Right lung (tissue), 10 donors: Measurements from ENCODE around the gene MON2. TPM values are rescaled to one million over a fixed set of nuclear protein-coding genes. Genes with fewer than 3 reads are reported as not detected.
A peak's percentile ranks its signal among the peaks of the same experiment; 100 is the strongest.
"Not testable (repeated sequence)": the region's sequence is repeated elsewhere in the genome, so short reads cannot be mapped to it uniquely, and the experiment has no call there.

Experiments
- DNase-seq, 2 donors: peaks; one replicate each; pipeline ENCODE4 v3.0.0-alpha.2; 2013
- long read RNA-seq, 8 donors: transcript quantifications; one replicate each; lab custom pipeline, GENCODE V29; 2026
- polyA plus RNA-seq, 5 donors: library from polyadenylated mRNA; unstranded; fragments of 120-200 nt; gene quantifications; one replicate each; pipeline versions ENCODE4 v1.2.1 to v1.2.3, GENCODE V29; 2013; ENCODE audit warnings: inconsistent platforms in 1 of 5, low replicate concordance in 1 of 5; ENCODE audit not compliant: insufficient read length in 5 of 5, insufficient read depth in 1 of 5

Gene MON2
- 10 to 100 TPM; 54.5 to 95.9 (median 81.0) TPM for polyA plus RNA-seq
- long read RNA-seq, donor 1, partial matches to known transcripts = 0 of 3 reads
- long read RNA-seq, donor 1, other reads (novel, unspliced or antisense) = 0 of 3 reads
- long read RNA-seq, donor 2 = 0 reads
- long read RNA-seq, donor 3, full-length matches to known transcripts = 6 of 11 reads
- long read RNA-seq, donor 3, partial matches to known transcripts = 5 of 11 reads
- long read RNA-seq, donor 3, other reads (novel, unspliced or antisense) = 0 of 11 reads
- long read RNA-seq, donor 4, partial matches to known transcripts = 11 of 12 reads
- long read RNA-seq, donor 4, other reads (novel, unspliced or antisense) = 0 of 12 reads
- long read RNA-seq, donor 5, partial matches to known transcripts = 21 of 24 reads
- long read RNA-seq, donor 5, other reads (novel, unspliced or antisense) = 0 of 24 reads
- long read RNA-seq, donor 6, full-length matches to known transcripts = 3 of 24 reads
- long read RNA-seq, donor 6, partial matches to known transcripts = 21 of 24 reads
- long read RNA-seq, donor 6, other reads (novel, unspliced or antisense) = 0 of 24 reads
- long read RNA-seq, donor 7, partial matches to known transcripts = 25 of 26 reads
- long read RNA-seq, donor 7, other reads (novel, unspliced or antisense) = 0 of 26 reads
- long read RNA-seq, donor 8, partial matches to known transcripts = 0 of 1 reads
- long read RNA-seq, donor 8, other reads (novel, unspliced or antisense) = 0 of 1 reads

- DNase-seq = peak; percentile 88 to 90
These were observed at the start of gene MON2 for GRCh38 chr12:62466594-62467491. Gene MON2 (plus strand): TSS chr12:62466826. CDS start chr12:62467208, 382 bp downstream.

- no peak for DNase-seq
These were observed 40.5 kb upstream of the MON2 start for GRCh38 chr12:62426089-62426488.

GRCh38 chr12:62429457-62429856 is 37.2 kb upstream of the MON2 start:
- no peak for DNase-seq

GRCh38 chr12:62434494-62435302 is 31.9 kb upstream of the MON2 start:
- no peak for DNase-seq

GRCh38 chr12:62435303-62436163 is 31.1 kb upstream of the MON2 start:
- peak; percentile 21 to 27 for DNase-seq

GRCh38 chr12:62436164-62436503 is 30.5 kb upstream of the MON2 start:
- no peak for DNase-seq

GRCh38 chr12:62438098-62438692 is 28.4 kb upstream of the MON2 start:
- DNase-seq = peak; percentile 17 to 34

- DNase-seq = no peak
These were observed 19.7 kb upstream of the MON2 start for GRCh38 chr12:62446754-62447452.

GRCh38 chr12:62448436-62448835 is 18.2 kb upstream of the MON2 start:
- no peak for DNase-seq

- not testable (repeated sequence) for DNase-seq
These were observed 11.2 kb upstream of the MON2 start for GRCh38 chr12:62455429-62455828.

GRCh38 chr12:62458626-62459025 is 8.0 kb upstream of the MON2 start:
- no peak for DNase-seq

GRCh38 chr12:62459976-62460375 is 6.7 kb upstream of the MON2 start:
- no peak for DNase-seq

- DNase-seq = not testable (repeated sequence)
These were observed 5.3 kb upstream of the MON2 start for GRCh38 chr12:62461171-62461837.

- not testable (repeated sequence) for DNase-seq
These were observed 3.4 kb upstream of the MON2 start for GRCh38 chr12:62463252-62463651.

- DNase-seq = peak in 1 of 2 donors; percentile 50
These were observed 520 bp upstream of the MON2 start for GRCh38 chr12:62466018-62466593.

- DNase-seq = no peak
These were observed 1.8 kb downstream of the MON2 start for GRCh38 chr12:62468397-62468796.

- DNase-seq = no peak
These were observed 2.3 kb downstream of the MON2 start for GRCh38 chr12:62468935-62469334.

GRCh38 chr12:62469704-62470103 is 3.1 kb downstream of the MON2 start:
- DNase-seq = no peak
